Fibroblast of villous mesenchyme (primary cell): ENCODE data around the gene LATS2. TPM values are rescaled to one million over a fixed set of nuclear protein-coding genes. Genes with fewer than 3 reads are reported as not detected.
A peak's percentile ranks its signal among the peaks of the same experiment; 100 is the strongest.

Source experiments
- DNase-seq: peaks from one replicate; pipeline ENCODE4 v3.0.0-alpha.2; 2010; ENCODE audit warnings: low read depth
- H3K4me3 ChIP-seq: 2 replicates; pipeline ENCODE4 v1.5.1; 2011; ENCODE audit warnings: low read depth, mild to moderate bottlenecking, low read length
- total RNA-seq: library from RNA; depleted of rRNA; stranded (reverse); fragments of >200 nt; gene quantifications from 2 replicates; pipeline ENCODE4 v1.2.3, GENCODE V29; 2012
- TF ChIP-seq, protein P1 (sequence below): IDR thresholded peaks from 2 replicates; pipeline ENCODE4 v1.5.1; 2012; ENCODE audit warnings: low read depth, mild to moderate bottlenecking, low read length; ENCODE audit not compliant: insufficient read depth

LATS2 gene
- total RNA-seq, 1 donor = 32.0 TPM

- DNase-seq = peak; percentile 75
- TF ChIP-seq, protein P1, sequence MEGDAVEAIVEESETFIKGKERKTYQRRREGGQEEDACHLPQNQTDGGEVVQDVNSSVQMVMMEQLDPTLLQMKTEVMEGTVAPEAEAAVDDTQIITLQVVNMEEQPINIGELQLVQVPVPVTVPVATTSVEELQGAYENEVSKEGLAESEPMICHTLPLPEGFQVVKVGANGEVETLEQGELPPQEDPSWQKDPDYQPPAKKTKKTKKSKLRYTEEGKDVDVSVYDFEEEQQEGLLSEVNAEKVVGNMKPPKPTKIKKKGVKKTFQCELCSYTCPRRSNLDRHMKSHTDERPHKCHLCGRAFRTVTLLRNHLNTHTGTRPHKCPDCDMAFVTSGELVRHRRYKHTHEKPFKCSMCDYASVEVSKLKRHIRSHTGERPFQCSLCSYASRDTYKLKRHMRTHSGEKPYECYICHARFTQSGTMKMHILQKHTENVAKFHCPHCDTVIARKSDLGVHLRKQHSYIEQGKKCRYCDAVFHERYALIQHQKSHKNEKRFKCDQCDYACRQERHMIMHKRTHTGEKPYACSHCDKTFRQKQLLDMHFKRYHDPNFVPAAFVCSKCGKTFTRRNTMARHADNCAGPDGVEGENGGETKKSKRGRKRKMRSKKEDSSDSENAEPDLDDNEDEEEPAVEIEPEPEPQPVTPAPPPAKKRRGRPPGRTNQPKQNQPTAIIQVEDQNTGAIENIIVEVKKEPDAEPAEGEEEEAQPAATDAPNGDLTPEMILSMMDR = no peak
- H3K4me3 ChIP-seq = peak overlapping the region; percentile 85
These were observed 3.0 kb downstream of the LATS2 start for GRCh38 chr13:21058361-21058760.

DNA sequence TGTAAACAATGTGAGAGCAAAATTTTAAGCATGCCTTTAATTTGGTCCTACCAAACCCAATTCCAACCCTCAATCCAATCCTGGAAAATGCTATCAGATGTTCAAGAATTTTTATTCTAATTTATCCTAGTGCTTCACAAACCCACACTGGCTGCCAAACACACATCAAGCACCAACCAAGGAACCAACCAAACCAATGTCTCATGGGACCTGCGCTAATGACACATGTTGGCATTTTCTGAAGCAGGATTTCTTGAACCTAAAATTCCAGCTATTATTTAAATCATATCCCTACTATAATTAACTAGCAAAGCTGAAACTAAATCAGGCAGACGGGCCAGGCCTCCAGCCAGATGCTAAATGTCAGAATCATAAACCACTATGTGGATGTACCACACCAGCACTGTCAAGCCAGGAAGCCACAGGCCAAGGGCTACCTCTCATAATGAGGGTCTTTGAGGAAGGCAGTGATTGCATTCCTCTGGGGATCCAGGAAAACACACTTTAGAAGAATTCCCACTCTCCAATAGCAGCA is 5.8 kb downstream of the LATS2 start:
- TF ChIP-seq, protein P1 = no peak
- DNase-seq = no peak
- no peak overlapping the region for H3K4me3 ChIP-seq

DNA sequence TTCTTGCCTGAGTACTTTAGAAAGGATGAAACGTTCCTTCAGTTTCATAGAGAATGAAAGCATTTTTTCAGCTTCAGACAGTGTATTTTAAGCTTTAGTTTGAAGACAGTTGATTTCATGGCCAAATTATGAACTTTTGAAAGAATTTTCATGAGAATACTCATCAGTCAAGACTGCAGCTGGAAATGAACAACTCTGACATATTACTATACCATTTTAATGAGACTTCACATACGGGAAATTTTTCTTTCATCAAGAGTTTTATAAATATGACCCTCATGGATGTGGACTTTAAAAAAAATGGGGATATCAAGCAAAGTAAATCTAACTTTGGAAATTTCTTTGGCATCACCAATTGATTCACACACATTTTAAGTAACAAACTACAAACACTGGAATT is 6.4 kb downstream of the LATS2 start:
- no peak for DNase-seq
- H3K4me3 ChIP-seq = no peak overlapping the region
- TF ChIP-seq, protein P1 = no peak

GRCh38 chr13:21054313-21054712 is 7.1 kb downstream of the LATS2 start:
- no peak for DNase-seq
- TF ChIP-seq, protein P1 = no peak
- no peak overlapping the region for H3K4me3 ChIP-seq

- H3K4me3 ChIP-seq = no peak overlapping the region
- DNase-seq = no peak
- TF ChIP-seq, protein P1 = no peak
These were observed 8.2 kb downstream of the LATS2 start for GRCh38 chr13:21053231-21053630.

- TF ChIP-seq, protein P1 = no peak
- no peak for DNase-seq
- H3K4me3 ChIP-seq = no peak overlapping the region
These were observed 9.7 kb downstream of the LATS2 start for GRCh38 chr13:21051675-21052074.
